Panc1 (cell line): ENCODE results near the gene ABCC1. TPM values are rescaled to one million over a fixed set of nuclear protein-coding genes. Genes with fewer than 3 reads are reported as not detected.

Source experiments
- ATAC-seq: fragments of 200-7000 bp; cut with Tn5 transposase; 2 replicates; pipeline ENCODE4 v1.9.1; 2020; ENCODE audit warnings: mild to moderate bottlenecking, moderate library complexity
- BruUV-seq: library from RNA; stranded (reverse); fragments of 400-500 nt; replicated peaks from 2 replicates; lab custom pipeline; 2021; lab: Mats Ljungman, UMichigan
- CTCF ChIA-PET: fragments of 300-600 bp; sonication (Branson Sonifier 250); formaldehyde crosslinking; loops from one replicate; lab custom pipeline; 2022; ENCODE audit warnings: antibody characterized with exemption; lab: Charles Lee
- POLR2A ChIA-PET: fragments of 300-600 bp; sonication (Branson Sonifier 250); formaldehyde crosslinking; loops from one replicate; lab custom pipeline; 2022; ENCODE audit warnings: antibody characterized with exemption; lab: Charles Lee
- DNase-seq: peaks from one replicate; pipeline ENCODE4 v3.0.0-alpha.2; 2010; ENCODE audit warnings: low read depth, low spot score
- H3K27ac ChIP-seq: 2 replicates; pipeline ENCODE4 v1.5.1; 2011; ENCODE audit warnings: mild to moderate bottlenecking, low read length, inconsistent platforms
- H3K27me3 ChIP-seq: fragments of 200-500 bp; sonication (Bioruptor generic); 2 replicates; pipeline ENCODE4 v1.6.0; 2014; ENCODE audit warnings: low read length, inconsistent platforms; ENCODE audit not compliant: control insufficient read depth, insufficient read depth
- H3K36me3 ChIP-seq: fragments of 200-500 bp; sonication (Bioruptor generic); 2 replicates; pipeline ENCODE4 v1.5.1; 2014; ENCODE audit warnings: inconsistent platforms, mild to moderate bottlenecking, low read length, moderate library complexity; ENCODE audit not compliant: control insufficient read depth, insufficient read depth
- H3K4me1 ChIP-seq: 2 replicates; pipeline ENCODE4 v1.5.1; 2011; ENCODE audit warnings: inconsistent platforms, mild to moderate bottlenecking, low read length, moderate library complexity; ENCODE audit not compliant: control insufficient read depth, insufficient read depth
- H3K4me3 ChIP-seq, 2 experiments: 2 replicates each; pipeline ENCODE4 v1.5.1; 2011 to 2012; ENCODE audit warnings: low read depth in 2 of 2, low read length in 2 of 2, mild to moderate bottlenecking in 2 of 2, inconsistent platforms in 1 of 2, moderate library complexity in 1 of 2
- H3K9me3 ChIP-seq: fragments of 200-500 bp; sonication (Bioruptor generic); 2 replicates; pipeline ENCODE4 v1.5.1; 2014; ENCODE audit warnings: low read depth, mild to moderate bottlenecking, inconsistent platforms, low read length, moderate library complexity; ENCODE audit not compliant: control insufficient read depth, insufficient read depth
- POLR2AphosphoS5 ChIP-seq: IDR thresholded peaks from 2 replicates; pipeline ENCODE4 v1.6.1; 2012; ENCODE audit warnings: mild to moderate bottlenecking, low read depth, low read length, moderate library complexity
- SIN3A ChIP-seq: IDR thresholded peaks from 2 replicates; pipeline ENCODE4 v1.6.1; 2012; ENCODE audit warnings: low read depth, mild to moderate bottlenecking, low read length, moderate library complexity, borderline replicate concordance; ENCODE audit not compliant: insufficient read depth
- TCF7L2 ChIP-seq: IDR thresholded peaks from 2 replicates; pipeline ENCODE4 v1.6.1; 2011; ENCODE audit warnings: mild to moderate bottlenecking, low read depth, low read length, inconsistent platforms
- in situ Hi-C: cut with HindIII; loops from 2 replicates; pipeline ENCODE4 v1.10.0; 2016; ENCODE audit warnings: low sequenced_read_pairs, low pct_unique_long_range_greater_than_20kb
- intact Hi-C: fragments of 100-400 bp; cut with micrococcal nuclease; formaldehyde crosslinking; loops from one replicate; pipeline ENCODE4 v1.10.0; 2022; ENCODE audit not compliant: unreplicated experiment
- total RNA-seq: library from RNA; stranded (reverse); gene quantifications from one replicate; pipeline ENCODE4 v1.2.1, GENCODE V29; 2021; ENCODE audit not compliant: unreplicated experiment
- TF ChIP-seq, protein P1 (sequence below): fragments of 450-650 bp; IDR thresholded peaks from 2 replicates; pipeline ENCODE4 v1.5.1; 2017; ENCODE audit warnings: mild to moderate bottlenecking
- TF ChIP-seq, protein P2 (sequence below), 2 experiments: IDR thresholded peaks; 2 replicates each; pipeline ENCODE4 v1.6.1; 2011 to 2012; ENCODE audit warnings: low read depth in 2 of 2, control low read depth in 1 of 2, low read length in 1 of 2, mild to moderate bottlenecking in 1 of 2, moderate library complexity in 1 of 2; ENCODE audit not compliant: insufficient read depth in 1 of 2

The ABCC1 gene
- total RNA-seq, 1 experiment from 2014 or later = 296 TPM

DNA sequence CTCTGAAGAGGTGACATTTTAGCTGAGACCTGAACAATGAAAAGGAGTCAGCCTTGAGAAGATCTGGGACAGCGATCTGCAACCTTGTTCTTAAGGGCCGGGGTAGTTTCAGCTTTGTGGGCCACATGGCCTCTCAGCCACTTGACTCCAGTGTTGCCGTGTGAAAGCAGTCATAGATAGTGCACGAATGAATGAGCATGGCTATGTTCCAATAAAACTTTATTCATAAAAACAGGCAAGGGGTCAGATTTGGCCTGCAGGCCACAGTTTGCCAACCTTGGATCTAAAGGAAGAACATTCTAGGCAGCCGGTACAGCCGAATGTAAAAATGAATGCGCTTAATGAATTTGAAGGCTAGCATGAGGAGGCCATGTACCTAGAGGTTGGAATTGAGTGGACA is 190.4 kb downstream of the ABCC1 start:
- in situ Hi-C loops (no loop called here), intact Hi-C loops (no loop called here)
- Histone ChIP-seq H3K9me3 (no peaks in the 10 kb centered on the region), H3K36me3 (peaks cover 56% of the 10 kb centered on the region), H3K4me3 (no peak overlapping the region), H3K27me3 (no peaks in the 10 kb centered on the region), H3K4me1 (no peaks in the 10 kb centered on the region), H3K27ac (no peak overlapping the region)
- ChIA-PET CTCF (no interaction called here), POLR2A (no interaction called here)
- no TSS peak for BruUV-seq
- no peak for ATAC-seq
- TF ChIP-seq POLR2AphosphoS5 (no peak), SIN3A (no peak), TCF7L2 (no peak)
- TF ChIP-seq, protein P1, sequence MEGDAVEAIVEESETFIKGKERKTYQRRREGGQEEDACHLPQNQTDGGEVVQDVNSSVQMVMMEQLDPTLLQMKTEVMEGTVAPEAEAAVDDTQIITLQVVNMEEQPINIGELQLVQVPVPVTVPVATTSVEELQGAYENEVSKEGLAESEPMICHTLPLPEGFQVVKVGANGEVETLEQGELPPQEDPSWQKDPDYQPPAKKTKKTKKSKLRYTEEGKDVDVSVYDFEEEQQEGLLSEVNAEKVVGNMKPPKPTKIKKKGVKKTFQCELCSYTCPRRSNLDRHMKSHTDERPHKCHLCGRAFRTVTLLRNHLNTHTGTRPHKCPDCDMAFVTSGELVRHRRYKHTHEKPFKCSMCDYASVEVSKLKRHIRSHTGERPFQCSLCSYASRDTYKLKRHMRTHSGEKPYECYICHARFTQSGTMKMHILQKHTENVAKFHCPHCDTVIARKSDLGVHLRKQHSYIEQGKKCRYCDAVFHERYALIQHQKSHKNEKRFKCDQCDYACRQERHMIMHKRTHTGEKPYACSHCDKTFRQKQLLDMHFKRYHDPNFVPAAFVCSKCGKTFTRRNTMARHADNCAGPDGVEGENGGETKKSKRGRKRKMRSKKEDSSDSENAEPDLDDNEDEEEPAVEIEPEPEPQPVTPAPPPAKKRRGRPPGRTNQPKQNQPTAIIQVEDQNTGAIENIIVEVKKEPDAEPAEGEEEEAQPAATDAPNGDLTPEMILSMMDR = no peak
- TF ChIP-seq, protein P2, sequence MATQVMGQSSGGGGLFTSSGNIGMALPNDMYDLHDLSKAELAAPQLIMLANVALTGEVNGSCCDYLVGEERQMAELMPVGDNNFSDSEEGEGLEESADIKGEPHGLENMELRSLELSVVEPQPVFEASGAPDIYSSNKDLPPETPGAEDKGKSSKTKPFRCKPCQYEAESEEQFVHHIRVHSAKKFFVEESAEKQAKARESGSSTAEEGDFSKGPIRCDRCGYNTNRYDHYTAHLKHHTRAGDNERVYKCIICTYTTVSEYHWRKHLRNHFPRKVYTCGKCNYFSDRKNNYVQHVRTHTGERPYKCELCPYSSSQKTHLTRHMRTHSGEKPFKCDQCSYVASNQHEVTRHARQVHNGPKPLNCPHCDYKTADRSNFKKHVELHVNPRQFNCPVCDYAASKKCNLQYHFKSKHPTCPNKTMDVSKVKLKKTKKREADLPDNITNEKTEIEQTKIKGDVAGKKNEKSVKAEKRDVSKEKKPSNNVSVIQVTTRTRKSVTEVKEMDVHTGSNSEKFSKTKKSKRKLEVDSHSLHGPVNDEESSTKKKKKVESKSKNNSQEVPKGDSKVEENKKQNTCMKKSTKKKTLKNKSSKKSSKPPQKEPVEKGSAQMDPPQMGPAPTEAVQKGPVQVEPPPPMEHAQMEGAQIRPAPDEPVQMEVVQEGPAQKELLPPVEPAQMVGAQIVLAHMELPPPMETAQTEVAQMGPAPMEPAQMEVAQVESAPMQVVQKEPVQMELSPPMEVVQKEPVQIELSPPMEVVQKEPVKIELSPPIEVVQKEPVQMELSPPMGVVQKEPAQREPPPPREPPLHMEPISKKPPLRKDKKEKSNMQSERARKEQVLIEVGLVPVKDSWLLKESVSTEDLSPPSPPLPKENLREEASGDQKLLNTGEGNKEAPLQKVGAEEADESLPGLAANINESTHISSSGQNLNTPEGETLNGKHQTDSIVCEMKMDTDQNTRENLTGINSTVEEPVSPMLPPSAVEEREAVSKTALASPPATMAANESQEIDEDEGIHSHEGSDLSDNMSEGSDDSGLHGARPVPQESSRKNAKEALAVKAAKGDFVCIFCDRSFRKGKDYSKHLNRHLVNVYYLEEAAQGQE (IDR thresholded peaks at IDR 0.05; ENCODE audit: insufficient read depth in 1 of 2, low read depth in 2 of 2, low read length in 1 of 2) = no peak
- DNase-seq = no peak

DNA sequence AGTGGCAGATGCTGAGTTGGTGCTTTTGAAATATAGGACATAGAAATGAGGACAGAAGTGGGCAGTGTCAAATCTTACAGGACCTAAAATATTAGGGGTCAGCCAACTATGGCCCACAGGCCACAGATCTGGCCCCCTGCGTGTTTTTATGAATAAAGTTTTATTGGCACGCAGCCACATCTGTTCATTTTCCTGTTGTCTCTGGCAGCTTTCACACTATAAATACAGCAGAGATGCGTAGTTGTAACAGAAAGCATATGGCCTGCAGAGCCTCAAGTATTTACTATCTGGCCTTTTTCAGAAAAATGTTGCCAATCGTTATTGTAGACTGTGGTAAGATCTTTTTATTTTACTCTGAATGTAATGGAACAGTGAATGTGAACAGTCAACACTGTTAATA is 191.1 kb downstream of the ABCC1 start:
- ATAC-seq (no peak), DNase-seq (no peak)
- ChIA-PET CTCF (no interaction called here), POLR2A (no interaction called here)
- no peak overlapping the region for H3K4me3 ChIP-seq
- in situ Hi-C loops = no loop called here
- no peak overlapping the region for H3K27ac ChIP-seq
- H3K9me3 ChIP-seq = no peaks in the 10 kb centered on the region
- intact Hi-C loops = no loop called here
- H3K36me3 ChIP-seq = peaks cover 50% of the 10 kb centered on the region
- TF ChIP-seq, protein P2 (IDR thresholded peaks at IDR 0.05; ENCODE audit: insufficient read depth in 1 of 2, low read depth in 2 of 2, low read length in 1 of 2) = no peak
- TF ChIP-seq, protein P1 = no peak
- TF ChIP-seq POLR2AphosphoS5 = no peak
- no peak for TF ChIP-seq SIN3A
- no peak for TF ChIP-seq TCF7L2
- no peaks in the 10 kb centered on the region for H3K27me3 ChIP-seq
- no TSS peak for BruUV-seq
- H3K4me1 ChIP-seq = no peaks in the 10 kb centered on the region
